Testis (tissue), 3 donors: ENCODE measurements around the gene ART5. TPM values are rescaled to one million over a fixed set of nuclear protein-coding genes. Genes with fewer than 3 reads are reported as not detected.

Experiments
- DNase-seq: peaks from one replicate; pipeline ENCODE4 v3.0.0-alpha.2; 2019
- H3K27ac ChIP-seq, 2 donors: fragments of 200-600 bp; sonication (generic); one replicate each; pipeline ENCODE4 v1.5.1; 2019
- H3K27me3 ChIP-seq: fragments of 200-600 bp; sonication (generic); one replicate; pipeline ENCODE4 v1.5.1; 2019
- H3K36me3 ChIP-seq: fragments of 200-600 bp; sonication (generic); one replicate; pipeline ENCODE4 v1.5.1; 2017; ENCODE audit warnings: low read depth; ENCODE audit errors: missing control alignments
- H3K4me1 ChIP-seq: fragments of 200-600 bp; sonication (generic); one replicate; pipeline ENCODE4 v1.5.1; 2019
- H3K4me3 ChIP-seq, 2 donors: fragments of 200-600 bp; sonication (generic); one replicate each; pipeline ENCODE4 v1.5.1; 2017 to 2019
- H3K9me3 ChIP-seq: fragments of 200-600 bp; sonication (generic); one replicate; pipeline ENCODE4 v1.5.1; 2017
- POLR2A ChIP-seq: fragments of 450-650 bp; IDR thresholded peaks from one replicate; pipeline ENCODE4 v1.6.1; 2017; ENCODE audit warnings: antibody characterized with exemption, mild to moderate bottlenecking, moderate library complexity
- WGBS, 2 donors: methylation state at CpG; one replicate each; pipeline ENCODE4 v1.1.5; 2018; 5-methylcytosine and 5-hydroxymethylcytosine counted together
- intact Hi-C: fragments of 100-400 bp; cut with DNase I; formaldehyde crosslinking; loops from one replicate; pipeline ENCODE4 v1.15.1; 2023; ENCODE audit warnings: low total_unique reads
- polyA plus RNA-seq: library from polyadenylated mRNA; stranded (reverse); fragments of 350-450 nt; fragmentation: Illumina TruSeq; extraction: RNeasy Lipid Tissue Mini Kit (QIAGEN cat#74804); gene quantifications from one replicate; pipeline ENCODE4 v1.2.3, GENCODE V29; 2014; ENCODE audit warnings: low read depth, low replicate concordance; ENCODE audit not compliant: insufficient read depth
- total RNA-seq, 2 donors: library from RNA; depleted of rRNA; stranded (reverse); fragments of >200 nt; gene quantifications; one replicate each; pipeline ENCODE4 v1.2.3, GENCODE V29; 2016
- TF ChIP-seq, protein P1 (sequence below), 3 experiments: fragments of 450-650 bp in 2 of 3; fragments of 200-600 bp in 1 of 3; sonication (generic) in 1 of 3; IDR thresholded peaks; one replicate each; pipeline ENCODE4 v1.5.1; 2016 to 2019; ENCODE audit warnings: antibody characterized with exemption in 3 of 3, mild to moderate bottlenecking in 2 of 3, moderate library complexity in 1 of 3

ART5 gene
- total and polyA plus RNA-seq, 3 donors from 2014 or later, result 9.9 to 50.8 (median 31.7) TPM

DNA sequence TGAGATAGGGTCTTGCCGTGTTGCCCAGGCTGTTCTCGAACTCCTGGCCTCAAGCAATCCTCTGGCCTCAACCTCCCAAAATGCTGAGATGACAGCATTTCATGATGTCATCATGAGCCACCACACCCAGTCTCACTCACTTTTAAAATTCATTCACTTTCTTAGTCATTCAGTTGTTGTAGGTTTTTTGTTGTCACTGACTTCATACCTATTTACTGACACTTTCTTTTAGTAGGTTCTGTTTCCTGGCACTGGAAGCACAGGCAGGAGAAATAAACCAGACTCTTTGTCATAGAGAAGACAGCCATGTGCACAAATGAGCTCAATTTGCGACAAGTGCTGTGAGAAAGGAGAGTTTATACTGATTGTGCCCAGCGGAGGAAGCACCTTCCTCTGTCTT, 10.5 kb downstream of the ART5 start:
- intact Hi-C loops, result no loop called here
- TF ChIP-seq, protein P1, sequence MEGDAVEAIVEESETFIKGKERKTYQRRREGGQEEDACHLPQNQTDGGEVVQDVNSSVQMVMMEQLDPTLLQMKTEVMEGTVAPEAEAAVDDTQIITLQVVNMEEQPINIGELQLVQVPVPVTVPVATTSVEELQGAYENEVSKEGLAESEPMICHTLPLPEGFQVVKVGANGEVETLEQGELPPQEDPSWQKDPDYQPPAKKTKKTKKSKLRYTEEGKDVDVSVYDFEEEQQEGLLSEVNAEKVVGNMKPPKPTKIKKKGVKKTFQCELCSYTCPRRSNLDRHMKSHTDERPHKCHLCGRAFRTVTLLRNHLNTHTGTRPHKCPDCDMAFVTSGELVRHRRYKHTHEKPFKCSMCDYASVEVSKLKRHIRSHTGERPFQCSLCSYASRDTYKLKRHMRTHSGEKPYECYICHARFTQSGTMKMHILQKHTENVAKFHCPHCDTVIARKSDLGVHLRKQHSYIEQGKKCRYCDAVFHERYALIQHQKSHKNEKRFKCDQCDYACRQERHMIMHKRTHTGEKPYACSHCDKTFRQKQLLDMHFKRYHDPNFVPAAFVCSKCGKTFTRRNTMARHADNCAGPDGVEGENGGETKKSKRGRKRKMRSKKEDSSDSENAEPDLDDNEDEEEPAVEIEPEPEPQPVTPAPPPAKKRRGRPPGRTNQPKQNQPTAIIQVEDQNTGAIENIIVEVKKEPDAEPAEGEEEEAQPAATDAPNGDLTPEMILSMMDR (IDR thresholded peaks at IDR 0.05), result no peak
- no peak for TF ChIP-seq POLR2A
- no peaks in the 10 kb centered on the region for H3K36me3 ChIP-seq

GRCh38 chr11:3627291-3627690, 14.5 kb downstream of the ART5 start:
- H3K4me1 ChIP-seq, result no peaks in the 10 kb centered on the region
- H3K36me3 ChIP-seq, result no peaks in the 10 kb centered on the region
- H3K9me3 ChIP-seq, result no peaks in the 10 kb centered on the region
- WGBS, 2 donors, result 76 to 100% methylated on average over 1 of the region's 1 CpG
- no peak for DNase-seq
- H3K27me3 ChIP-seq, result no peaks in the 10 kb centered on the region
- H3K4me3 ChIP-seq, result no peak overlapping the region
- TF ChIP-seq POLR2A, result no peak
- TF ChIP-seq, protein P1 (IDR thresholded peaks at IDR 0.05), result no peak
- intact Hi-C loops, result no loop called here
- no peak overlapping the region for H3K27ac ChIP-seq

More for the DNA sequence above, 10.5 kb downstream of the ART5 start:
- Histone ChIP-seq H3K27me3 (no peaks in the 10 kb centered on the region), H3K9me3 (no peaks in the 10 kb centered on the region), H3K27ac (no peak overlapping the region), H3K4me1 (no peaks in the 10 kb centered on the region), H3K4me3 (no peak overlapping the region)
- DNase-seq, result no peak
- WGBS, 2 donors, result 85 to 90% methylated on average over 4 of the region's 4 CpGs

- no peaks in the 10 kb centered on the region for H3K9me3 ChIP-seq
- WGBS, 2 donors, result 84 to 86% methylated on average over 20 to 23 of the region's 23 CpGs
- TF ChIP-seq, protein P1 (IDR thresholded peaks at IDR 0.05), result no peak
- TF ChIP-seq POLR2A, result no peak
- no peaks in the 10 kb centered on the region for H3K4me1 ChIP-seq
- intact Hi-C loops, result no loop called here
- peak; percentile 43 for DNase-seq
- H3K27ac ChIP-seq, result no peak overlapping the region
- no peaks in the 10 kb centered on the region for H3K36me3 ChIP-seq
- H3K27me3 ChIP-seq, result no peaks in the 10 kb centered on the region
- no peak overlapping the region for H3K4me3 ChIP-seq
Observed at GRCh38 chr11:3626250-3626960, 15.4 kb downstream of the ART5 start.

GRCh38 chr11:3623767-3624458, 17.9 kb downstream of the ART5 start:
- Histone ChIP-seq H3K9me3 (no peaks in the 10 kb centered on the region), H3K36me3 (no peaks in the 10 kb centered on the region), H3K4me1 (no peaks in the 10 kb centered on the region), H3K27me3 (no peaks in the 10 kb centered on the region), H3K27ac (no peak overlapping the region), H3K4me3 (no peak overlapping the region)
- WGBS, 2 donors, result 58 to 61% methylated on average over 8 of the region's 8 CpGs
- no peak for DNase-seq
- intact Hi-C loops, result no loop called here
- TF ChIP-seq, protein P1 (IDR thresholded peaks at IDR 0.05), result no peak
- TF ChIP-seq POLR2A, result no peak
